Breast epithelium (tissue), 3 donors: ENCODE results near the gene PRKN.

Source experiments
- POLR2A ChIP-seq: fragments of 450-650 bp; IDR thresholded peaks from one replicate; pipeline ENCODE4 v1.6.1; 2016; ENCODE audit warnings: antibody characterized with exemption, mild to moderate bottlenecking, moderate library complexity
- POLR2AphosphoS5 ChIP-seq, 3 donors: sonication (generic); formaldehyde crosslinking; IDR thresholded peaks; one replicate each; pipeline ENCODE4 v1.6.1; 2017; ENCODE audit warnings: antibody characterized with exemption in 3 of 3
- TF ChIP-seq, protein P1 (sequence below), 3 donors: fragments of 450-650 bp; IDR thresholded peaks; one replicate each; pipeline ENCODE4 v1.5.1; 2016 to 2017; ENCODE audit warnings: antibody characterized with exemption in 3 of 3, mild to moderate bottlenecking in 3 of 3, moderate library complexity in 3 of 3

DNA sequence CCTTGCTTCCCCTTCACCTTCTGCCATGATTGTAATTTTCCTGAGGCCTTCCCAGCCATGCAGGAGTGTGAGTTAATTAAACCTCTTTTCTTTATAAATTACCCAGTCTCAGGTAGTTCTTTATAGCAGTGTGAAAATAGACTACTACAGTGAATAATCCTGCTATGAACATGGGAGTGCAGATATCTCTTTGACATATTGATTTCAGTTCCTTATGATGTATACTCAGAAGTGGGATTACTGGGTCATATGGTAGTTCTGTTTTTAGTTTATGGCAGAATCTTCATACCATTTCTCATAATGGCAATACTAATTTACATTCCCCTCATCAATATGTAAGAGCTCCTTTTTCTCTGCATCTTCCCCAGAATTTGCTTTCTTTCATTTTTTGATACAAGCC, 26.2 kb upstream of the PRKN start:
- TF ChIP-seq, protein P1, sequence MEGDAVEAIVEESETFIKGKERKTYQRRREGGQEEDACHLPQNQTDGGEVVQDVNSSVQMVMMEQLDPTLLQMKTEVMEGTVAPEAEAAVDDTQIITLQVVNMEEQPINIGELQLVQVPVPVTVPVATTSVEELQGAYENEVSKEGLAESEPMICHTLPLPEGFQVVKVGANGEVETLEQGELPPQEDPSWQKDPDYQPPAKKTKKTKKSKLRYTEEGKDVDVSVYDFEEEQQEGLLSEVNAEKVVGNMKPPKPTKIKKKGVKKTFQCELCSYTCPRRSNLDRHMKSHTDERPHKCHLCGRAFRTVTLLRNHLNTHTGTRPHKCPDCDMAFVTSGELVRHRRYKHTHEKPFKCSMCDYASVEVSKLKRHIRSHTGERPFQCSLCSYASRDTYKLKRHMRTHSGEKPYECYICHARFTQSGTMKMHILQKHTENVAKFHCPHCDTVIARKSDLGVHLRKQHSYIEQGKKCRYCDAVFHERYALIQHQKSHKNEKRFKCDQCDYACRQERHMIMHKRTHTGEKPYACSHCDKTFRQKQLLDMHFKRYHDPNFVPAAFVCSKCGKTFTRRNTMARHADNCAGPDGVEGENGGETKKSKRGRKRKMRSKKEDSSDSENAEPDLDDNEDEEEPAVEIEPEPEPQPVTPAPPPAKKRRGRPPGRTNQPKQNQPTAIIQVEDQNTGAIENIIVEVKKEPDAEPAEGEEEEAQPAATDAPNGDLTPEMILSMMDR (IDR thresholded peaks at IDR 0.05): no peak
- TF ChIP-seq POLR2A: no peak
- no peak for TF ChIP-seq POLR2AphosphoS5 (IDR thresholded peaks at IDR 0.05)
